Activated naive CD4-positive, alpha-beta T cell treated with anti-CD3 and anti-CD28 coated beads, Interleukin-2, amount 10 ng/mL, durations not matched to agents 7 days and 5 days (primary cell): ENCODE measurements around the gene KRTAP10-9.
"Not testable (repeated sequence)": the region's sequence is repeated elsewhere in the genome, so short reads cannot be mapped to it uniquely, and the experiment has no call there.

ENCODE experiments used
- CTCF ChIA-PET: fragments of 350-600 bp; sonication (Branson Sonifier 250); formaldehyde crosslinking; loops from one replicate; lab custom pipeline; 2021; ENCODE audit warnings: antibody characterized with exemption; lab: Charles Lee
- DNase-seq: peaks from one replicate; pipeline ENCODE4 v3.0.0-alpha.2; 2020
- H3K27ac Mint-ChIP-seq: one replicate; pipeline ENCODE4 v1.8.0; 2021; ENCODE audit warnings: mild to moderate bottlenecking, moderate library complexity, mixed read lengths
- H3K27me3 Mint-ChIP-seq: one replicate; pipeline ENCODE4 v1.8.0; 2021; ENCODE audit warnings: mild to moderate bottlenecking, mixed read lengths
- H3K36me3 Mint-ChIP-seq: one replicate; pipeline ENCODE4 v1.8.0; 2021; ENCODE audit warnings: mixed read lengths
- H3K4me1 Mint-ChIP-seq: one replicate; pipeline ENCODE4 v1.8.0; 2021; ENCODE audit warnings: mixed read lengths
- H3K4me3 Mint-ChIP-seq: one replicate; pipeline ENCODE4 v1.8.0; 2021; ENCODE audit warnings: mild to moderate bottlenecking, moderate library complexity, mixed read lengths
- H3K9me3 Mint-ChIP-seq: one replicate; pipeline ENCODE4 v1.8.0; 2021; ENCODE audit warnings: mixed read lengths

The KRTAP10-9 gene

DNA sequence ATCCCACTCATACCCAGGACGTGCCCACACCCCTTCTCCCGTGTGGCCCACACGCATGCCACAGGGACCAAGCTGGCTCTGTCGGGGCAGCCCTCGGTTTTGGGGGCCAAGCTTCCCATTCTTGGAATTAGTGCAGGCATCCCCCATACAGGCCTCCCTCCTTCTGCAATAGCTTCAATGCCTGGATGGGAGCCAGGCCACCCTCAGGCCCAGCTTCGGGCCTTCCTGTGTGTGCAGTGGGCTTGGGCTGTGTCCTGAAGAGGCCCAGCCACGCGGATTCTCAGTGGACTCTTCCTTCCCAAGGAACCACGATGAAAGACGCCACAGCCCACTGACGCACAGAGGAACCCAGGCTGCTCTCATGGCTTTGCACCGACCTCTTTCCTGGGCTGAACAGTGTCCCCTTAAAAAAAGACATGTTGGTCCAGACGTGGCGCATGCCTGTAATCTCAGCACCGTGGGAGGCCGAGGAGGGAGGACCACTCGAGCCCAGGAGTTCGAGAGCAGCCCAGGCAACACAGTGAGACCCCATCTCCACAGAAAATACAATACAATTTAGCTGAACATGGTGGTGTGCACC lies 22.7 kb downstream of the KRTAP10-9 start:
- Mint-ChIP-seq H3K4me3 (no peak overlapping the region), H3K36me3 (peaks cover 22% of the 10 kb centered on the region), H3K9me3 (peaks cover 24% of the 10 kb centered on the region), H3K4me1 (peaks cover 12% of the 10 kb centered on the region), H3K27me3 (peaks cover 16% of the 10 kb centered on the region), H3K27ac (no peak overlapping the region)
- CTCF ChIA-PET: no interaction called here
- no peak for DNase-seq

DNA sequence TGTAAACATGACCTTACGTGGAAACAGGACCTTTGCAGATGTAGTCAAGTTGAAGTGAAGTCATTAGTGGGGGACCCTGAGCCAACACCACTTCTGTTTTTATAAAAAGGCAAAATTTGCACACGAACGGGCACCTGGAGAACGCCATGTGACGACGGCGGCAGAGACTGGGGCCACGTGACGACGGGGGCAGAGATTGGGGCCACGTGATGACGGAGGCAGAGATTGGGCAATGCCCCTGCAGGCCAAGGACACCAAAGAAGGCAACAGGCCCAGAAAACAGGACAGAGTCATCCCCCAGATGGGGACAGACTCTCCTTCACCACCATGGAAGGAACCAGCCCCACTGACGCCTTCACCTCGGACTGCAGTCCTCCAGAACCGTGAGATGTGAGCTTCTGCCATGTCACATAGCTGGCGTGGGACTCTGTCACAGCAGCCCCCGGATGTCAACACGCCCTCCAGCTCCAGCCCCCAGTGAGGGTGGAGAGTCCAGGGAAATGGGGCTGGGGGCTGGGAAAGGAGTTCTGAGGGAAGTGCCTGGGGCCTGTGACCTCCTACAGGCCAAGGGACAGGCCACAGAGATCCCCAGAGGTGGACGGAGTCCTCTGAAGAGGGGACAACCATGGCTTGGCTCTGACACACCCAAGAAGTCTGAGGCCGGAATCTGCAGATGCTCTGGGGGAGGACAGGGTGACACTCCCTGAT lies 23.5 kb downstream of the KRTAP10-9 start:
- Mint-ChIP-seq H3K27ac (no peak overlapping the region), H3K9me3 (peaks cover 24% of the 10 kb centered on the region), H3K4me3 (no peak overlapping the region), H3K36me3 (peaks cover 23% of the 10 kb centered on the region), H3K27me3 (peaks cover 16% of the 10 kb centered on the region), H3K4me1 (peaks cover 19% of the 10 kb centered on the region)
- DNase-seq: no peak
- CTCF ChIA-PET: no interaction called here

DNA sequence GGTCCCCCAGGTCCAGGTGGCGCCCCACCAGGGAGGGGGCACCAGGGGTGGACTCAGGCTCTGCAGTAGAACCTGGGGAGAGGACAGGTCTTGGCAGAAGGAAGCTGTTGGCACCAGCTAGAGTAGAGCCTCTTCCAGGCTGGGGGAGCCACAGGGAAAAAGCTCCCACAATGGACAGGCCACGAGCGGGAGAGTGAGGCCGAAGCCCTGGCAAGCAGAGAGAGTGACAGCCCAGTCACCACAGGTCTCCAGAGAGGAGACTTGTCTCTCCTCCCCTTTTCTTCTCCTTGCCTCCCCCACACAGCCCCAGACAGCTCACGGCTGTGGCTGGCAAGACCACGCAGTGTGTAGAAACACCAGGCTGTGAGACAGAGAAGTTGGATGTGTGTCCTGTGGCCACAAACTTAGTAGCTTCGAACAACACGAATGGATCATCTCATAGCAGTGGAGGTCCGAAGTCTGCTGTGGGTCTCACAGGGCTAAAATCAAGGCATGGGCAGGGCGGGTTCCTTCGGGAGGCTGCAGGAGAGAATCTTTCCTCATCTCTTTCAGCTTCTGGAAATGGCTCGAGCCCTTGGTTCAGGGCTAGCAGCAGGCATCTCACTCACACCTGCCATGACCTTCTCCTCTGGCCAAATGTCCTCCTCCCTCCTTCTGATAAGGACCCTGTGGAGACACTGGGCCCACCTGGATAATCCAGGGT lies 24.2 kb downstream of the KRTAP10-9 start:
- Mint-ChIP-seq H3K4me3 (no peak overlapping the region), H3K36me3 (peaks cover 26% of the 10 kb centered on the region), H3K27me3 (peaks cover 16% of the 10 kb centered on the region), H3K4me1 (peaks cover 23% of the 10 kb centered on the region), H3K9me3 (peaks cover 29% of the 10 kb centered on the region), H3K27ac (no peak overlapping the region)
- no peak for DNase-seq
- CTCF ChIA-PET: no interaction called here

DNA sequence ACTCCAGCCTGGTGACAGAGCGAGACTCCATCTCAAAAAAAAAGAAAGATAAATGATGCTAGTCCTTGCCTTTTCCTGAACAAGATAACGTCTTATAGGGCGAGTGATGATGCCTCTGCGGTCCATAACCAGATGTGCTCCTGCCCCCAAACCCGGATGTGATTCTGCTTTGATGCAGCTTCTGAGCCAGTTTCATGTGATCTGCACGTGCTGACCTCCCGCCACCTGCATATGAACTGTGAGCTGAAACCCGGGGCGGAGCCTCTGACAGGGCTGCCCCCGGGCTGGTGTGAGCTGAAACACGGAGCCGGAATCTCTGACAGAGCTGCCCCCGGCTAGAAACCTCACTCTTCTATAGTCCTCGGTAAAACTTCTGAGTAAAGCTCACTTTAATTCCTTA lies 26.2 kb downstream of the KRTAP10-9 start:
- H3K36me3 Mint-ChIP-seq: peaks cover 44% of the 10 kb centered on the region
- H3K9me3 Mint-ChIP-seq: peaks cover 48% of the 10 kb centered on the region
- H3K27ac Mint-ChIP-seq: no peak overlapping the region
- H3K27me3 Mint-ChIP-seq: peaks cover 3% of the 10 kb centered on the region
- DNase-seq: no peak
- peaks cover 43% of the 10 kb centered on the region for H3K4me1 Mint-ChIP-seq
- CTCF ChIA-PET: interaction anchor here (0.7 kb wide), 1 partner anchor 34 kb away, joined by 3 read pairs; no protein-coding TSS in a partner anchor
- H3K4me3 Mint-ChIP-seq: no peak overlapping the region

DNA sequence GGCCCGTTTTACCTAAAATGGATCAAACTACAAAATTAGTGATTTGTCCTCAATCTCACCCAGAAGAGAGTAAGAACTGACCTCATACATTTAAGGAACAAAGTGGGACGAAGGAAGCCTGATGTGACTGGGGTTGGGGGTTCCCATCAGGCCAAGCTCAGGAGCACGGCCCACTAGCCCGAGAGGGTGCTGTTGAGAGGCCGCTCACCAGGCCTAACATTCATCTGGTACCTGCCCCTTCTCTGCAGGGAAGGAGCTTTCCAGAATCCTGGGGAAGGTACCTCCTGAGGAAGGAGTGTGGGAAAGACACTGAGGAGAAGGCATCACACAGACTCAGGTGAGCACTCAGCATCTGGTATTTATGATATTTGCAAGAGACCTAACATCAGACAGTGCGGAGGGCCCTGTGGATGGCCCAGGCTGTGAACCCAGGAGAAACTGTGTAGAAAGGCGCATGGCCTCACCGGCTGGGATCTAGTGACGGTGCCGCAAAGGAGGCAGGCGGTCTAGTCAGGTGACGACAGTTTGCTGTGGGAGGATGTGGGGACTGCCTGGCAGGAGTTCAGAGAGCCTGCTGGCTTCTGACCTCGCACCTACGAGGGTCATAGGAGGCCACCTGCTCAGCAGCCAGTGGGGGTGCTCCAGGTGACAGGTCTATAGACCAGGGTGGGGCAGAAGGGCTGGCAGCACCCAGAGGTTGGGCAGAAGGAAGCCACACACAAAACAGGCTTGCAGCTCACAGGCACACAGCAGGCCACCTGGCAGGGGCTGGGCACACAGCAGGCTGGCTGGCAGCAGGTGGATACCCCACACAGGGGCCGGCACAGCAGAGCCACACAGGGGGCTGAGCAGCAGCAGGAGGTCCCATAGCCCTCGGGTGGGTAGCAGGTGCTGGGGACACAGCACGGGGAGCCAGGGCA lies 27.0 kb downstream of the KRTAP10-9 start:
- Mint-ChIP-seq H3K27ac (peak overlapping the region; percentile 85), H3K27me3 (peaks cover 3% of the 10 kb centered on the region), H3K4me1 (peaks cover 51% of the 10 kb centered on the region), H3K36me3 (peaks cover 52% of the 10 kb centered on the region), H3K9me3 (peaks cover 53% of the 10 kb centered on the region), H3K4me3 (no peak overlapping the region)
- DNase-seq: peak; percentile 48
- CTCF ChIA-PET: interaction anchor here (0.7 to 1.0 kb wide), 2 partner anchors 30 to 35 kb away, joined by 3 read pairs; no protein-coding TSS in a partner anchor

DNA sequence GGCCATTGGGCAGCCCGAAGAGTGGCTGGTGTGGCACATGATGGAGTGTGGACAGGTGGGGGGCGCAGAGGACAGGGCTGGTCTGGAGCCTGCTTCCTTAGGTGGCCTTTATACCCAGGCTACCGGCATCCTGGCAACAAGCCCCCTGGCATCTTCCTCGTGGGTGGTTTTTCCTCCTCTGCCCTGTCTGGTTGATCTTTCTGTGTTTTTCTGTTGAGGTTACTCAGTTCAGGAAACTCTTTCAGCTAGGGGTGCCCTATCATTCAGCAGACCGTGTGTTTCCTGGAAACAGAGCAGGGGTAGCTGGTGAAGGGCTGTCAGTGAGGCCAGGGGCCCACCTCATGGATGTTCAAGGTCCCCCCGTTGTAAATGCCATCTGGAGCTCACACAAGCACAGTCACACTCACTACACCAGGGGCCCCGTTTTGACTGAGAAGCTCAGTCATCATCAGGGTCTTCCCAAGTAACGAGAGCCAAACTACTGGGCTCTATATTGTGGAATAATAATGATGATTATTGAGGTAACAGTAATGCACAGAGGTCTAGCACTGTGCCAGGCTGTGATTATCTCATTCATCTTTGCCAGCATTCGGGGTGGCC lies 27.8 kb downstream of the KRTAP10-9 start, which contains the start of gene KRTAP12-4:
TSS of gene KRTAP12-4 (minus strand) at position 84 of the 600 bp plus-strand sequence. CDS start at position 39, 45 bp downstream.
- Mint-ChIP-seq H3K36me3 (peaks cover 59% of the 10 kb centered on the region), H3K9me3 (peaks cover 61% of the 10 kb centered on the region), H3K4me1 (peaks cover 58% of the 10 kb centered on the region), H3K27me3 (peaks cover 3% of the 10 kb centered on the region), H3K27ac (peak within 1 kb of the TSS; percentile 85), H3K4me3 (no peak within 1 kb of the TSS)
- no peak for DNase-seq
- CTCF ChIA-PET: interaction anchor here (1.0 kb wide), 1 partner anchor 31 kb away, joined by 3 read pairs; no protein-coding TSS in a partner anchor

DNA sequence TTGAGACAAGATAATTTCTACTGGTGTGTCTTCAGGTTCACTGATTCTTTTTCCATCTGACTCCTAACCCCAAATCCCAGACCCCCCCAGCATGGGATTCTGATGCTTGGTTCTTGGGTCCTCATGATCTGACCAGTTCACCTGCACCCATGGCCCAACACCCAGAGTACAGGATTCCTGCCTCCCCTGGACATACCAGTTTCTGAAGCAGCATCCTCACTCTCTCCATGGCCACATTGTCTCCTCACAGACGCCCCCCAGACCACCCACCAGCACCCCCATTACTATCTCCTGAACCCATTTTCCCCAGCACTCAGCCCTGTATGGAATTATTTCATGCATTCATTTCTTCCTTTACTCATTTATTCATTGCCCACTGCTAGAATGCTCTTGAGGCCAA lies 30.0 kb downstream of the KRTAP10-9 start:
- CTCF ChIA-PET: interaction anchor here (1.6 kb wide), 1 partner anchor 10 kb away, joined by 4 read pairs; the partner anchor contains the start of gene KRTAP10-11
- Mint-ChIP-seq H3K9me3 (peaks cover 67% of the 10 kb centered on the region), H3K27ac (peak overlapping the region; percentile 97), H3K36me3 (peaks cover 66% of the 10 kb centered on the region), H3K4me1 (peaks cover 65% of the 10 kb centered on the region), H3K4me3 (no peak overlapping the region), H3K27me3 (peaks cover 6% of the 10 kb centered on the region)
- no peak for DNase-seq

DNA sequence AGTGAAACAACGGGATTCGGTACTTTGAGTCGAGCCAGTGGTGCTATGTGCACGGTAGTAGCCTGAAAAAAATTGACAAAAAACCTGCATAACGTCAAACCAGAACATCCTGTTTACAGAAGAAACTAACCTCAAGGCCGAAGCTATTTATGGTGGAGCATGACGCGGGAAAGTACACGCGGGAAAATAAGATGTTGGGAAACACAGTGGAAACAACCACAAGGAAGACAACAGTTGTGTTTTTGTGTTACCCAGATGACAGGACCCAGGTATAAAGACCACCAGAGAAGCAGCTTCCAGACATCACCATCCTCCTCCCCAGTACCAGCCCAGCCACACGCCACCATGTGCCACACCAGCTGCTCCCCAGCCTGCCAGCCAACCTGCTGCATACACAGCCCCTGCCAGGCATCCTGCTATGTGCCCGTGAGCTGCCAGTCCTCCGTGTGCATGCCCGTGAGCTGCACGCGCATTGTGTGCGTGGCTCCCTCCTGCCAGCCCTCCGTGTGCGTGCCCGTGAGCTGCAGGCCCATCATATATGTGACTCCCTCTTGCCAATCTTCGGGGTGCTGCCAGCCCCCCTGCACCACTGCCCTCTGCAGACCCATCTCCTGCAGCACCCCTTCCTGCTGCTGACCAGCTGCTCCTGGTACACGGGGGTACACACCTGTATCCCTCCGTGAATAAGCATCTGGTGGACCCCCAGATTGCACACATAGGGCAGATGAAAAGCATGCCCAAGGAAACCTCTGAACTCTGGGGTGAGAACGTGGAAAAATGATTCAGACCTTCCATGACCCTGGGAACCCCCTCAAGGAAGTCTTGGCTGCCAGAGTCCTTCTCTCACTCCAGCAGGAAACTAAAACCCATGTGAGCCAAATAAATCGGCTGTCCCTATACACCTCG lies 31.0 kb downstream of the KRTAP10-9 start, which contains the start of gene KRTAP12-3:
TSS of gene KRTAP12-3 (plus strand) at position 298 of the 906 bp plus-strand sequence. CDS start at position 346, 48 bp downstream.
- peak; percentile 68 for DNase-seq
- peaks cover 65% of the 10 kb centered on the region for H3K4me1 Mint-ChIP-seq
- peaks cover 70% of the 10 kb centered on the region for H3K36me3 Mint-ChIP-seq
- H3K9me3 Mint-ChIP-seq: peaks cover 70% of the 10 kb centered on the region
- H3K27me3 Mint-ChIP-seq: peaks cover 6% of the 10 kb centered on the region
- peak within 1 kb of the TSS; percentile 36 for H3K4me3 Mint-ChIP-seq
- CTCF ChIA-PET: interaction anchor here (0.6 to 1.6 kb wide), 2 partner anchors 11 to 39 kb away, joined by 3 to 4 read pairs; partner anchors contain the start of gene KRTAP10-11
- peak within 1 kb of the TSS; percentile 97 for H3K27ac Mint-ChIP-seq

DNA sequence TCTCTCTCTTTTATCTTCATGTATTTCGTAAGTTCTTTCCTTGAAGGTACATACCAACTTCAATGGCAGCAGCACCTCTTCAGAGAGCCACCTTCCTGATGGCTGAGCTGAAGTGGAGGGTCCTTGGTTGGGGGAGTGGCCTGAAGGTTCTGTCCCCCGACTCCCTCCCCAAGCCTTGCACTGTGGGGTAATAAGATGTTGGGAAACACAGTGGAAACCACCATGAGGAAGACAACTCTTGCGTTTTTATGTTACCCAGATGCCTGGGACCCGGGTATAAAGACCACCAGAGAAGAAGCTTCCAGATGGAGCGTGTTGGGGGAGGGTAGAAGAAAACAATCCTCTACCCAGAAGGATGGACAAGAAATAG lies 31.6 kb downstream of the KRTAP10-9 start:
- Mint-ChIP-seq H3K9me3 (peaks cover 65% of the 10 kb centered on the region), H3K4me1 (peaks cover 64% of the 10 kb centered on the region), H3K4me3 (no peak overlapping the region)

DNA sequence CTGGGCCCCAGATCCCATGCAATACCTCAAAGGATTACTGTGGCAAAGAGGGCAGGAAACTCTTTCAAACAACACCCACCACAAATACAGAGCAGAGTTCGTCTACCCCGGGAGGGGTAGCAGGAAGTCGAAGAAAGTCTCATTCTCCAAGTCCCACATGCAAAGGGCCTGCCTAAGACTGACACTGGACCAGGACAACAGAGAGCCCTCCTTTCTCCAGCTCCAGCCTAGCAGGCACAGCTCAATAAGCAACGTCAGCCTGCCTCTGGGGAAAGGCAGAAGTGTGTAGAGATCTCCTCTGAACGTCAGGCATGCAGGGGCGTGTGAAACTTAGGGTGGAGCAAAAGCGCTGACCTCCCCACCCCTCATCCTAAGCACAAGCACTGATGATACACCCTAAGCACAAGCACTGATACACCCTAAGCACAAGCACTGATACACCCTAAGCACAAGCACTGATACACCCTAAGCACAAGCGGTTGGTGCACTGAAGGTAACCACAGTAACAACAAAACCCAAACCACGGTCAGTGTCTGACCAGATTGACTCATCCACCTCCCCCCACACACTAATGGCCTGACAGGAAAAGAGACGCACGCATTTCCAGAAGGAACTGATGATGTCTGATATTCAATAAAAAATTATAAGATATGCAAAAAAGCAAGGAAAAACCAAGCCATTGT lies 32.2 kb downstream of the KRTAP10-9 start:
- Mint-ChIP-seq H3K27ac (peak overlapping the region; percentile 97), H3K36me3 (peaks cover 60% of the 10 kb centered on the region), H3K27me3 (peaks cover 6% of the 10 kb centered on the region), H3K4me1 (peaks cover 58% of the 10 kb centered on the region), H3K9me3 (peaks cover 60% of the 10 kb centered on the region), H3K4me3 (no peak overlapping the region)
- peak; percentile 45 for DNase-seq
- CTCF ChIA-PET: no interaction called here

More for the DNA sequence above, 31.6 kb downstream of the KRTAP10-9 start:
- H3K27ac Mint-ChIP-seq: peak overlapping the region; percentile 97
- CTCF ChIA-PET: interaction anchor here (1.6 kb wide), 1 partner anchor 12 kb away, joined by 4 read pairs; the partner anchor contains the start of gene KRTAP10-11
- peaks cover 6% of the 10 kb centered on the region for H3K27me3 Mint-ChIP-seq
- peaks cover 65% of the 10 kb centered on the region for H3K36me3 Mint-ChIP-seq
- no peak for DNase-seq

DNA sequence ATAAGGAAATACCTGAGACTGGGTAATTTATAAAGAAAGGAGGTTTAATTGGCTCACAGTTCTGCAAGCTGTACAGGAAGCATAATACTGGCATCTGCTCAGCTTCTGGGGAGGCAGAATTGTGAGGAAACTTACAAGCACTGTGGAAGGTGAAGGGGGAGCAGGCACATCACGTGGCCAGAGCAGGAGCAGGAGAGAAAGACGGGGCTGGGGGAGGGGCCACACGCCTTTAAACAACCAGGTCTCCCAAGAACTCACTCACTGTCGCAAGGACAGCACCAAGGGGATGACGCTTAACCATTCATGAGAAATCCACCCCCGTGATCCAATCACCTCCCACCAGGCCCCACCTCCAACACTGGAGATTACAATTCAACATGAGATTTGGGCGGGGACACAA lies 34.7 kb downstream of the KRTAP10-9 start:
- H3K27ac Mint-ChIP-seq, H3K4me3 Mint-ChIP-seq, CTCF ChIA-PET, DNase-seq: not testable (repeated sequence)
- H3K27me3 Mint-ChIP-seq: peaks cover 16% of the 10 kb centered on the region
- H3K9me3 Mint-ChIP-seq: peaks cover 49% of the 10 kb centered on the region
- H3K4me1 Mint-ChIP-seq: peaks cover 38% of the 10 kb centered on the region
- H3K36me3 Mint-ChIP-seq: peaks cover 42% of the 10 kb centered on the region

DNA sequence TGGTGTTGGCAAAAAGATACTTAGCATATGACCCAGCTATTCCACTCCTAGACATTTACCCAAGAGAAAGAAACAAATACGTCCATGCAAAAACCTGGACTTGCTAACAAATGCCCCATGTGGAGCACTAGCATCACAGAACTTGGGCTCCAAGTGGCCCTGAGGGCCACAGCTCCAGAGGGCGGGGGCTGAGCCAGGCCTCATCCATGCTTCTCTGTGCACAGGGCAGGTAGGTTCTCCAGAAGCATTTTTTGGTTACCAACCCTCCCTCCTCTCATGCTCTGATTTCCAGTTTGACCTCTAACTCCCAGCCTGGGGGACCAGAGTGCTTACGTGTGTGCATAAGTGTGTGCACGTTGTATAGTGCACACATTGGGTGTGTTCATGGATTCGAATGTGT lies 37.8 kb downstream of the KRTAP10-9 start:
- peaks cover 31% of the 10 kb centered on the region for H3K27me3 Mint-ChIP-seq
- H3K4me3 Mint-ChIP-seq: no peak overlapping the region
- H3K4me1 Mint-ChIP-seq: peaks cover 7% of the 10 kb centered on the region
- H3K36me3 Mint-ChIP-seq: peaks cover 14% of the 10 kb centered on the region
- CTCF ChIA-PET: interaction anchor here (1.0 kb wide), 1 partner anchor 46 kb away, joined by 3 read pairs; no protein-coding TSS in a partner anchor
- no peak for DNase-seq
- peaks cover 28% of the 10 kb centered on the region for H3K9me3 Mint-ChIP-seq
- H3K27ac Mint-ChIP-seq: no peak overlapping the region
